GM18909 (cell line): ENCODE data around the gene OR52W1.
A peak's percentile ranks its signal among the peaks of the same experiment; 100 is the strongest.
"Not testable (repeated sequence)": the region's sequence is repeated elsewhere in the genome, so short reads cannot be mapped to it uniquely, and the experiment has no call there.

Experiments used
- ATAC-seq: cut with Tn5 transposase; IDR thresholded peaks from one replicate; pipeline ENCODE4 v1.9.1; 2021; ENCODE audit warnings: mild to moderate bottlenecking; ENCODE audit not compliant: unreplicated experiment, poor library complexity

The OR52W1 gene

GRCh38 chr11:6214530-6214929, 15.5 kb downstream of the OR52W1 start:
- ATAC-seq = no peak

DNA sequence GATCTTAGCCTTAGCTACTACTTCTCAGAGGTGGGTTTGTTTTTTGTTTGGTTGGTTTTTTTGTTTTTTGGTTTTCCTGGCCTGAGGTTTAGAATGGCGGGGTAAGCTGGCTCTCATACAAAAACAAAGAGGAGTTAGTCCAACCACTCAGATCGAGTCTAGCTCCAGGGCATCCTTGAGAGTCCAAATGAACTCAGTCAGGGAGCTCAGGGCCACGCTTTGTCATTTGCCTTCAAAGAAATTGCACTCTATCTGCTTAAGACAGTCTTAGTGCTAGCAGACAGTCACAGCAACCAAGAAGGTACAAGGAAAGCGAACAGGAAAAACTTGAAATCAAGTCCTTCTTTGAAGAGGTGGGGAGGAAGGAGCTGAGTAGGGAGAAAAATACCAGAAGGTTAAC, 17.5 kb downstream of the OR52W1 start:
- no peak for ATAC-seq

DNA sequence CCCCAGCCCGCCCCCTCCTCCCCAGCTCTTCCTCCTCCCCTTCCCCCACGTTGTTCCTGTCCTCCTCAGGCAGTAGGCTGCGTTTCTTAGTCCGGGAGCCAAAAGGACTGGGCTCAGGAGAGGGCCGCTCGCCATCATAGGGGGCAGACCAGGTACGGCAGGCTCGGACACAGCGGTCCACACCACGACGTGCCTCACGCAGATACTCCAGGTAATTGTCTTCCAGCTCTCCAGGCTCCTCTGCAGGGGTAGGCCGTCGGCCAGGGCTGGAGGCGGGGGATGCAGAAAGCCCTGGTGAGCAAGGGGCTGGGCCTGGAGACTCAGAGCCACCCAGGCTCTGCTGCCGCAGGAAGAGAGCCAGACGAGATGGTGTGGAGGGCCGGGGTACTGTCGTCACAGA, 18.7 kb downstream of the OR52W1 start:
- no peak for ATAC-seq

- ATAC-seq = no peak
Observed at GRCh38 chr11:6219359-6219758, 20.3 kb downstream of the OR52W1 start.

DNA sequence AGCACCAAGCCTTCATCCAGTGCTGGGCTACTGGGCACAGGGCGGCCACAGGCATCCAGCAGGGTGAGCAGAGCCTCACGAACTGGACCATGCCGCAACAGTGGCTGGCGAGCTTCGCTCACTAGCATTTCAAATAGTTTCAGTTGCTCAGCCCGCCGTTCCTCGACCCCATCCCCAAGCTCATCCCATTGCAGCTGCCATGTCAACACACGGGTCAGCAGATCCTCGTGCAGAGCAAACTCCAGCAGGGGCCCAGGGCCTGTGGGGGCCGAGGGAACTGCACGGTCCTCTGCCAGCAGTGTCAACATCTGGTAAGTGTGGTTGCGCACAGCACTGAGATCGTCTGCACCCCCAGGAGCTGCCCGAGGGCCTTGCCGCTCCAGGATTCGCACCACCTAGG, 24.8 kb downstream of the OR52W1 start:
- no peak for ATAC-seq

- ATAC-seq = no peak
Observed at GRCh38 chr11:6224421-6224820, 25.4 kb downstream of the OR52W1 start.

DNA sequence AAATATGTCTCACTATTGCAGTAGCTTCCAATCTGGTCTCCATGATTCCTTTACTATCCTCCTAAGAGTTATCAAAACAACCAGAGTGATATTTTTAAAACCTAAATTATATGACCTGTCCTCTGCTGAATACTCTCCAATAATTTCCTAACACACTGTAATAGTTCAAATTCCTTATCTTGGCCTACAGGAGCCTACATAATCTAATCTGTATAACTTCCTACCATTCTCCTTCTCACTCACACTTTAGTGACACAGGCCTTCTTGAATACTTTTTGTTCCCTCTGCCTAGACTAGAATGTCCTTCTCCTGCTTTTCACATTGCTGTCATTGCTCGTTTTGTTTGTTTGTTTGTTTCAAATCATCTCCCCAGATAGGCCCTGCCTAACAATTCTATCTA, 26.0 kb downstream of the OR52W1 start:
- ATAC-seq = no peak

DNA sequence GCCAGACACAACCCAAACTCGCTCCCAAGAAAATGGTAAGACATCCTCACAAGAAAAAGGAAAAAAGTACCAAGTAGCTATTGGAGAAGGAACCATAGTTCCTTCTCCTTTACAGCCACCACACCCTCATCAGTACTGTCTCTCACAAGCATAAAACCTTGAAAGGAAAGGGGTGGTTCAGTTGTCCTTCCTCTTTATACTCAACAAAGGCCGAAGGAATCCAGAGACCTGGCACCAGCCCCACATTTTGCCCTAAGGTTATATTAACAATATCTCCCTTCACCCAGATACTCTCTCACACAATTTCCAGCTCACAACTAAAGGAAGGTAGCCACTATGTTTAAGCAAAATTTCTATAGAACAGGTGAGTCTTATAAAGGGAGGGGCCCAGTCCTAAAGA, 26.9 kb downstream of the OR52W1 start:
- no peak for ATAC-seq

DNA sequence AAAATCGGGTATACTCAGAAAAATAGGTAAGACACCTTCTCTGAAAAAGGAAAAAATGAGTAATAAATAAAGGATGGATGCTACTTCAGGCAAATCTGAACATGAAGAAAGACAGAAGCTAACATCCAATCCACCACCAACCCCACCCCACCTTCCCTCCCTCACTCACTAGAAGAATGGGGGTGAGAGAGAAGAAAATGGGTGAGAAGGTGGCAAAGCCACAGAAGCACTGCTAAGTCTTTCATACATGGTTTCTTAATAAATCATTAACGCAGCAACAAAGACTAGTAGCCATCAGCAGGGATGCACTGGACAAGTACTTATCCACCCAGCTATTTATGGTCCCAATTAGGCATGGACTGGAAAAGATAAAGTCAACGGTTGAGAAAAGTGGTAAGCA, 29.5 kb downstream of the OR52W1 start:
- peak; percentile 39 for ATAC-seq

- ATAC-seq = no peak
Observed at GRCh38 chr11:6229911-6230310, 30.9 kb downstream of the OR52W1 start.

- no peak for ATAC-seq
Observed at GRCh38 chr11:6232899-6233298, 33.9 kb downstream of the OR52W1 start.

DNA sequence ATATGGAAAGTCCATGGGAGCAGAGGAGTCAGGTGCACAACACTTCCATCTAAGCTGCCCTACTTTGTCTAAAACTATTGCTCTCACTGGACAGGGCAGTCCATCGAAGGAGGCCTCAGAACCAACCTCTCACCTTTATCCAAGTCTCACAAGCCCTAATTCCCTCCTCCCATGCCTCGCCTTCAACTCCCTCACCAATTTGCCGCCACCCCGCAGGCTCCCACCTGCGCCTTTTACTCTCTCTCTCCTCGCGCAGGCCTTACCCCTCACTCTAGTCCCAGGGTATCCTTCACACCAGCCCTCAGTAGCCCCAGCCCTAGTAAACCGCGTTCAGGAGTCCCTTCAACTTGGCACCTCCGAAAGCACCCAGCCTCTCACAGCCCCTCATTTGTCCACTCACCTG, 35.0 kb downstream of the OR52W1 start:
- peak; percentile 0 for ATAC-seq

GRCh38 chr11:6234387-6235107, 35.5 kb downstream of the OR52W1 start, which contains the start of gene FHIP1B:
TSS of gene FHIP1B (minus strand) at chr11:6234636. CDS start at chr11:6224516, 10,120 bp downstream.
- peak; percentile 95 for ATAC-seq

GRCh38 chr11:6237266-6237665, 38.2 kb downstream of the OR52W1 start:
- no peak for ATAC-seq

DNA sequence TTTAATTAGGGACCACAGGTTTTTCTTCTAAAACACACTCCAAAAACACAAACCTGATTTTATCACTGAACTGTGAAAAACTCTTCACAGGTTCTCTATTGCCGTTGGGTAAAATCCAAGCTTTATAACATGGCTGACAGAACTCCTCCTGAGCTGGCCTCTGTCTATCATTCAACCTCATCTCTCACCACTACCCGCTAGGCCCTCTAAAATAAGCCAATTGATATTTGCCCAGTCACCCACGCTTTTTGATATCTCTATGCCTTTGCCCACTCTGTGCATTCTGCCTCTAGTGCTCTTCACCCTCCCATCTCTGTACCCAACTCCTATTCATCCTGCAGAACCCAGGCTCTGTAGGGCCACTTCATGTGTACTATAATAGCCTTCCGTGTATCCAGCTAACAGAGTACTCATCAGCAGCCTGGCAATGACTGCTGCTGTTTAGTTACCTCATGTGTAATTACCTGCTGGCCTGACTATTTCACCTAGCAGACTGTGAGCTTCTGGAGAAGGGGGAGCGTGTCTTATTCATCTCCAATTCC, 38.8 kb downstream of the OR52W1 start:
- no peak for ATAC-seq

DNA sequence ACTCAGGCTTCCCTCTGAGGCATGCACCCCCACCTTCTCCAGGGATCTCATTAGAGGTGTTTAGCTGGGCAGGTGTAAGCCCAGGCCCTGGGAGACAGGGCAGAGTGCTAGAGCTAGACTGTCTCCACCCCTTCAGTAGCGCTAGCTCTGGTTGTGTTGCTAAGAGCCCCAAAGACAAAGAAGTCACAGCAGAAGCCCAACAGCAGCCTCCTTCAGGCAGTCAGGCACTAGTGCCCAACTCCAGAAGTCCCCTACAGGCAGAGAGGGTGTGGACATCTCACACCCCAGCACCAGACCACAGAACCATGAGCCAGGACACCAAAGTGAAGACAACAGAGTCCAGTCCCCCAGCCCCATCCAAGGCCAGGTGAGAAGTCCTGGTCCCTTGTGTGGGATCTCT, 39.9 kb downstream of the OR52W1 start, which contains the start of gene CNGA4:
Gene CNGA4, plus strand, starts transcription at position 188 of the 400 bp plus-strand sequence. Its CDS starts 118 bp downstream, at position 306.
- no peak for ATAC-seq

DNA sequence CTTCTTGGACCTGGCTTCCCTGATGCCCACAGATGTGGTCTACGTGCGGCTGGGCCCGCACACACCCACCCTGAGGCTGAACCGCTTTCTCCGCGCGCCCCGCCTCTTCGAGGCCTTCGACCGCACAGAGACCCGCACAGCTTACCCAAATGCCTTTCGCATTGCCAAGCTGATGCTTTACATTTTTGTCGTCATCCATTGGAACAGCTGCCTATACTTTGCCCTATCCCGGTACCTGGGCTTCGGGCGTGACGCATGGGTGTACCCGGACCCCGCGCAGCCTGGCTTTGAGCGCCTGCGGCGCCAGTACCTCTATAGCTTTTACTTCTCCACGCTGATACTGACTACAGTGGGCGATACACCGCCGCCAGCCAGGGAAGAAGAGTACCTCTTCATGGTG, 41.1 kb downstream of the OR52W1 start:
- ATAC-seq = no peak

GRCh38 chr11:6240781-6241180, 41.8 kb downstream of the OR52W1 start:
- ATAC-seq = no peak

GRCh38 chr11:6241316-6241715, 42.3 kb downstream of the OR52W1 start:
- no peak for ATAC-seq

DNA sequence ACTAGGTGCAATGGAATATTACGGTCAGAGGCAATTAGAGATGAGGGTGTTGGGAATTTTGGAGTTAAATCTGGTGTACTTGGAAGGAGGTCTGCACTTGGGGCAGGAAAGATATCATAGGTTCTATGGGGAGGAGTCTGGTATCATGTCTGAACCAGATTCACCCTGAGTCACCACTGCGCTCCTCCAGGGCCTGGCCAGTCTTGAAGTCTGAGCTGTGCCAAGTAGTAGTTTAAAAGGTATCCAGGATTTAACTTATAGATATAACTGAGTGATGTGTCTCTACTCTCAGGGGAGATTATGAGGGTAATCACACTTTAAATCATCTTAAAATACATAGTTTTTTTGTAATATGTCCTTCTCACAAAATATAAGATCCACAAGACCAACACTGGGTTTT, 46.5 kb downstream of the OR52W1 start:
- no peak for ATAC-seq

DNA sequence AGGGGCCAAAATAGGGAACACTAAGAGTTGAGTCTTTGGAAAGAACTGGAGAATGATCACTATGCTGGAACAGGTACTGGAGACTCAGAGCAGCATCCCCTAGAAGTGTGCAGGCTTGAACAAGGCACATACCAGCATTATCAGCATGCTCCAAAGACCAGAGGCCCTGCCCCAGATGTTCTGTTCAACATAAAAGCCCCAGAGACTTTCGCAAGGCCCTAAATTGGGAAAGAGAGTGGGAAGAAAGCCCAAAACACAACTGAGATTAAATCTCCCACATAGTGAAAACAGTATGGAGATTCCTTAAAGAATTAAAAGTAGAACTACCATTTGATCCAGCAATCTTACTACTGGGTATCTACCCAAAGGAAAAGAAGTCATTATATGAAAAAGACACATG, 49.2 kb downstream of the OR52W1 start:
- no peak for ATAC-seq

DNA sequence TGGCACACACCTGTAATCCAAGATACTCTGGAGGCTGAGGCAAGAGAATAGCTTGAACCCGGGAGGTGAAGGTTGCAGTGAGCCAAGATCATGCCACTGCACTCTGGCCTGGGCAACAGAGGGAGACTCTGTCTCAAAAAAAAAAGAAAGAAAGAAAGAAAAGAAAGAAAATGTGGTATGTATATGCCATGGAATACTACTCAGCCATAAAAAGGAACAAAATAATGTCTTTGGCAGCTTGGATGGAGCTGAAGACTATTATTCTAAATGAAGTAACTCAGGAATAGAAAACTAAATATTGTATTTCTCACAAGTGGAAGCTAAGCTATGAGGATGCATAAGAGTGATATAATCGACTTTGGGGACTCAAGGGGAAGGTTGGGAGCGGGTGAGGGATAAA, 49.9 kb downstream of the OR52W1 start:
- ATAC-seq = not testable (repeated sequence)
